K562 (cell line): ENCODE data around the gene TARS1. TPM values are rescaled to one million over a fixed set of nuclear protein-coding genes. Genes with fewer than 3 reads are reported as not detected.

Experiments
- CCAR2 ChIP-seq: fragments of 200-400 bp; formaldehyde crosslinking; IDR thresholded peaks from 2 replicates; pipeline ENCODE4 v1.6.1; 2017; ENCODE audit warnings: mild to moderate bottlenecking, low read depth, low read length
- CEBPB ChIP-seq: fragments of 450-650 bp; IDR thresholded peaks from 2 replicates; pipeline ENCODE4 v1.6.1; 2016; ENCODE audit warnings: missing genetic modification characterization, missing compliant biosample characterization
- CHD7 ChIP-seq: fragments of 200-600 bp; sonication (generic); IDR thresholded peaks from one replicate; pipeline ENCODE4 v1.6.1; 2012; ENCODE audit warnings: mild to moderate bottlenecking, low read depth, low read length, inconsistent platforms
- ETS2 ChIP-seq: IDR thresholded peaks from 2 replicates; pipeline ENCODE4 v1.6.1; 2016; ENCODE audit warnings: borderline replicate concordance, missing genetic modification characterization, mild to moderate bottlenecking, moderate library complexity, missing compliant biosample characterization; ENCODE audit not compliant: poor library complexity, severe bottlenecking
- LCOR ChIP-seq: sonication (generic); formaldehyde crosslinking; IDR thresholded peaks from 2 replicates; pipeline ENCODE4 v1.8.0; 2022; ENCODE audit warnings: mild to moderate bottlenecking, missing genetic modification reagents
- MCM3 ChIP-seq: fragments of 450-650 bp; IDR thresholded peaks from 2 replicates; pipeline ENCODE4 v1.6.1; 2016
- SP2 ChIP-seq: IDR thresholded peaks from 2 replicates; pipeline ENCODE4 v1.6.1; 2011; ENCODE audit warnings: mild to moderate bottlenecking, low read depth, low read length, moderate library complexity; ENCODE audit not compliant: poor library complexity, severe bottlenecking; ENCODE audit errors: extremely low read depth
- USF2 ChIP-seq: sonication (generic); formaldehyde crosslinking; IDR thresholded peaks from 2 replicates; pipeline ENCODE4 v1.5.0; 2020; ENCODE audit warnings: missing genetic modification reagents
- ZNF277 ChIP-seq: fragments of 250-450 bp; sonication (Bioruptor Pico); IDR thresholded peaks from 2 replicates; pipeline ENCODE4 v1.8.0; 2022; ENCODE audit warnings: inconsistent platforms, mild to moderate bottlenecking, moderate library complexity, borderline replicate concordance
- ZNF408 ChIP-seq: fragments of 250-450 bp; sonication (Bioruptor Pico); IDR thresholded peaks from 2 replicates; pipeline ENCODE4 v1.4.0; 2020; ENCODE audit warnings: low read depth, mild to moderate bottlenecking, moderate library complexity
- ZNF699 ChIP-seq: fragments of 250-450 bp; sonication (Bioruptor Pico); IDR thresholded peaks from 2 replicates; pipeline ENCODE4 v1.8.0; 2021; ENCODE audit warnings: mild to moderate bottlenecking, moderate library complexity; ENCODE audit not compliant: insufficient replicate concordance
- polyA plus RNA-seq, 8 experiments: library from polyadenylated mRNA; depleted of rRNA in 4 of 8; stranded (reverse) in 5 of 8; unstranded in 3 of 8; fragments of >200 nt; fragmentation: Nextera tagmentation in 2 of 8; fragmentation: Illumina TruSeq in 1 of 8; extraction: Ambion mirVana in 2 of 8; extraction: Trizol in 1 of 8; gene quantifications; 2 replicates each; pipeline versions ENCODE4 v1.2.1 to v1.2.3, GENCODE V29; 2011 to 2014; ENCODE audit warnings: inconsistent platforms in 1 of 8, missing spikeins in 1 of 8
- total RNA-seq, 7 experiments: library from RNA; depleted of rRNA in 6 of 7; stranded (reverse); fragments of >200 nt in 6 of 7; fragmentation: Illumina TruSeq in 2 of 7; extraction: Trizol in 2 of 7; gene quantifications; 2 replicates each; pipeline versions ENCODE4 v1.2.1 to v1.2.3, GENCODE V29; 2011 to 2021; ENCODE audit warnings: low replicate concordance in 1 of 7

The TARS1 gene
- total and polyA plus RNA-seq, 9 of the 15 experiments (the other 6 are each of a cell fraction or from before 2014, with no cell fraction given) = 263 to 518 (median 439) TPM

GRCh38 chr5:33438996-33439395 is 1.8 kb upstream of the TARS1 start (continued):
- TF ChIP-seq CHD7 (no peak), SP2 (no peak), ETS2 (no peak), CEBPB (tag) (no peak), ZNF277 (CRISPR knock-in tag) (no peak), CCAR2 (no peak), USF2 (no peak), MCM3 (no peak), LCOR (CRISPR knock-in tag) (no peak), ZNF699 (CRISPR knock-in tag) (no peak), ZNF408 (CRISPR knock-in tag) (no peak)
